CD4-positive, CD25-positive, alpha-beta regulatory T cell (primary cell): ENCODE measurements around the gene SSBP4. TPM values are rescaled to one million over a fixed set of nuclear protein-coding genes. Genes with fewer than 3 reads are reported as not detected.
A peak's percentile ranks its signal among the peaks of the same experiment; 100 is the strongest.

Source experiments
- ATAC-seq, 2 donors: fragments of 150-1000 bp; cut with Tn5 transposase; one replicate each; pipeline ENCODE4 v1.10.0; 2021; ENCODE audit warnings: low read depth in 2 of 2, moderate number of reproducible peaks in 2 of 2, moderate library complexity in 1 of 2
- DNase-seq, 3 donors: peaks; one replicate each; pipeline versions ENCODE4 v3.0.0 to v3.0.0-alpha.2; 2012 to 2022; ENCODE audit warnings: mixed read lengths in 1 of 3
- H3K27ac ChIP-seq: one replicate; pipeline ENCODE4 v1.7.0; 2013; ENCODE audit warnings: mild to moderate bottlenecking, low read length; ENCODE audit not compliant: insufficient read depth, poor library complexity, severe bottlenecking
- H3K27me3 ChIP-seq: one replicate; pipeline ENCODE4 v1.7.0; 2013; ENCODE audit warnings: low read length; ENCODE audit not compliant: control insufficient read depth, insufficient read depth
- H3K36me3 ChIP-seq: one replicate; pipeline ENCODE4 v1.7.0; 2013; ENCODE audit warnings: mild to moderate bottlenecking, low read length, moderate library complexity; ENCODE audit not compliant: control insufficient read depth, insufficient read depth
- H3K4me1 ChIP-seq: 2 replicates; pipeline ENCODE4 v1.7.0; 2013; ENCODE audit warnings: mild to moderate bottlenecking, low read length; ENCODE audit not compliant: insufficient read depth, control insufficient read depth, poor library complexity, severe bottlenecking
- H3K4me3 ChIP-seq: one replicate; pipeline ENCODE4 v1.7.0; 2013; ENCODE audit warnings: low read depth, mild to moderate bottlenecking, low read length, moderate library complexity
- H3K9me3 ChIP-seq, 2 experiments: 1 replicate in 1 of 2; 2 replicates in 1 of 2; pipeline ENCODE4 v1.7.0; 2013; ENCODE audit warnings: low read length in 2 of 2, mild to moderate bottlenecking in 1 of 2, moderate library complexity in 1 of 2; ENCODE audit not compliant: control insufficient read depth in 2 of 2
- H3K27ac Mint-ChIP-seq, 3 donors: one replicate each; pipeline ENCODE4 v1.8.0; 2020 to 2022; ENCODE audit warnings: mild to moderate bottlenecking in 3 of 3, mixed read lengths in 3 of 3, moderate library complexity in 2 of 3
- H3K27me3 Mint-ChIP-seq: one replicate; pipeline ENCODE4 v1.8.0; 2022; ENCODE audit warnings: mild to moderate bottlenecking, mixed read lengths
- H3K36me3 Mint-ChIP-seq: one replicate; pipeline ENCODE4 v1.8.0; 2020; ENCODE audit warnings: mixed read lengths
- H3K4me1 Mint-ChIP-seq, 4 donors: one replicate each; pipeline ENCODE4 v1.8.0; 2020 to 2022; ENCODE audit warnings: mixed read lengths in 4 of 4, mild to moderate bottlenecking in 1 of 4
- H3K4me3 Mint-ChIP-seq, 4 donors: one replicate each; pipeline ENCODE4 v1.8.0; 2020 to 2022; ENCODE audit warnings: mild to moderate bottlenecking in 4 of 4, mixed read lengths in 4 of 4, moderate library complexity in 3 of 4
- H3K9me3 Mint-ChIP-seq, 7 donors: one replicate each; pipeline ENCODE4 v1.8.0; 2020 to 2022; ENCODE audit warnings: mixed read lengths in 7 of 7, mild to moderate bottlenecking in 3 of 7, moderate library complexity in 2 of 7
- polyA plus RNA-seq, 4 donors: library from polyadenylated mRNA; unstranded; fragments of 300-500 nt; fragmentation: Illumina TruSeq; gene quantifications; one replicate each; pipeline ENCODE4 v1.2.3, GENCODE V29; 2021
- total RNA-seq: library from RNA; stranded (reverse); gene quantifications from one replicate; pipeline ENCODE4 v1.2.3, GENCODE V29; 2022

SSBP4 gene
- total and polyA plus RNA-seq, 5 donors from 2014 or later, result 47.3 to 97.9 (median 82.3) TPM

DNA sequence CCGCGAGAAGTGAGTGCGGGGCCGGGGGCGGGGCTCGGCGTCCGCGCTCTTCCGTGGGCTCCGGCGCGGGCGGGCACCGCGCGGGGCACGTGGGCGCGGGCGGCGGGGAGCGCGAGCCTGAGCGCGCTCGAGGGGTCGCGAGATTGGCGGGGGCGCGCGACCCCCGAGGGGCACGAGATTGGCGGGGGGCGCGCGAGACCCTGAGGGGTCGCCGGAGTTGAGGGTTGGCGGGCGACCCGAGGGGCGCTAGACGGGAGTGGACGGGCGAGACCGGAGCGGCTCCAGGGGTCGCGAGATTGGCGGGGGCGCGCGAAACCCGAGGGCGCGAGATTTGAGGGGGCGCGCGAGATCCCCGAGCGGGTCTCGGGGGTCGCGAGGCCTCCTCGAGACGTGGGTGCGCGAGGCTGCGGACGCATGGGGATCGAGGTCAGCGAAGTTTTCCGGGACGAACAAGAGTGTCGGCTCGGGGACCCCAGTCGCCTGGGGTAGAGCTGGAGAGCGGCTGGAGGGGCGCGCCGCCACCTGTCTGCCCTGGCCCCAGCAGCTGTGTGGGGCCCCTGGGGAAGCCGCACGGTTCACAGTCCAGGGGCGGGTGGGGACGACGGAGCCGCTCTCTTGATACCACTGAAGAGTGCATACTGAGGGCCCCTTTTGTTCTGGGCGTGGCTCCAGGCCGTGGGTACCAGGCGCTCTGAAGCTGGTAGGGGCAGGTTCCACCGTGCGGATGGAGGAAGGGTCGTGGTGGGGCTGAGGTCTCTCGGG lies 682 bp downstream of the SSBP4 start:
- H3K27ac ChIP-seq, result peak overlapping the region; percentile 60

DNA sequence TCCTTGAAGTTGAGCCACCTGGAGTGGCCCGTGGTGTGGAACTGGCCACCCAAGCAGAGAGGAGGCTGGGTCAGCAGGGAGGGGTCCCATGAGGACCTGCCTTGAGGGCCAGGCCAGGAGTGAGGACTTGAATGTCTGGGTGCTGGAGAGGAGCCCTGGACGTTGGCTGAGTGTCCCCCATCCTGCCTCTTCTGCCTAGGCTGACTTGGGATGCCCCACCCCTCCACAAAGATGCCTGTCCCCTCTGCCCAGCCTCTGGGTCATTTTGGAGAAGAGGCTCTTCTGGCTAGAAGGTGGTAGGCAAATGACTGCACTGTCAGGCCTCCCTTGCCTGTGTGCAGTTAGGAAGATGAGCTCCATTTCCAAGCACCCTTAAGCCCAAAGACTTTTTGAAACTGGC lies 1.7 kb downstream of the SSBP4 start:
- no peaks in the 10 kb centered on the region for H3K36me3 ChIP-seq
- H3K4me3 ChIP-seq, result peak overlapping the region; percentile 11
- Mint-ChIP-seq H3K4me3 (peak overlapping the region; percentile 88 to 96 (median 92)), H3K27ac (peak overlapping the region in 2 of 3 donors; percentile 89 to 93), H3K4me1 (peaks cover 7 to 84% (median 44%) of the 10 kb centered on the region in 4 donors), H3K36me3 (no peaks in the 10 kb centered on the region), H3K9me3 (peaks cover 0 to 1% (median 0%) of the 10 kb centered on the region in 7 donors), H3K27me3 (peaks cover 19% of the 10 kb centered on the region)
- H3K9me3 ChIP-seq, result no peaks in the 10 kb centered on the region
- peak overlapping the region; percentile 69 for H3K27ac ChIP-seq
- ATAC-seq (no peak), DNase-seq (no peak)
- H3K4me1 ChIP-seq, result peaks cover 93% of the 10 kb centered on the region
- no peaks in the 10 kb centered on the region for H3K27me3 ChIP-seq

More for the DNA sequence above, 682 bp downstream of the SSBP4 start:
- peaks cover 25% of the 10 kb centered on the region for H3K27me3 Mint-ChIP-seq
- peaks cover 94% of the 10 kb centered on the region for H3K4me1 ChIP-seq
- H3K4me3 ChIP-seq, result peak overlapping the region; percentile 19
- H3K9me3 Mint-ChIP-seq, result peaks cover 0 to 1% (median 0%) of the 10 kb centered on the region in 7 donors
- H3K4me1 Mint-ChIP-seq, result peaks cover 7 to 85% (median 41%) of the 10 kb centered on the region in 4 donors
- peak overlapping the region; percentile 88 to 96 (median 92) for H3K4me3 Mint-ChIP-seq
- H3K36me3 ChIP-seq, result no peaks in the 10 kb centered on the region
- H3K27me3 ChIP-seq, result no peaks in the 10 kb centered on the region
- DNase-seq (peak in 1 of 3 donors; percentile 56), ATAC-seq (peak in 1 of 2 donors; percentile 29)
- no peaks in the 10 kb centered on the region for H3K36me3 Mint-ChIP-seq
- H3K27ac Mint-ChIP-seq, result peak overlapping the region in 2 of 3 donors; percentile 89 to 93
- no peaks in the 10 kb centered on the region for H3K9me3 ChIP-seq

DNA sequence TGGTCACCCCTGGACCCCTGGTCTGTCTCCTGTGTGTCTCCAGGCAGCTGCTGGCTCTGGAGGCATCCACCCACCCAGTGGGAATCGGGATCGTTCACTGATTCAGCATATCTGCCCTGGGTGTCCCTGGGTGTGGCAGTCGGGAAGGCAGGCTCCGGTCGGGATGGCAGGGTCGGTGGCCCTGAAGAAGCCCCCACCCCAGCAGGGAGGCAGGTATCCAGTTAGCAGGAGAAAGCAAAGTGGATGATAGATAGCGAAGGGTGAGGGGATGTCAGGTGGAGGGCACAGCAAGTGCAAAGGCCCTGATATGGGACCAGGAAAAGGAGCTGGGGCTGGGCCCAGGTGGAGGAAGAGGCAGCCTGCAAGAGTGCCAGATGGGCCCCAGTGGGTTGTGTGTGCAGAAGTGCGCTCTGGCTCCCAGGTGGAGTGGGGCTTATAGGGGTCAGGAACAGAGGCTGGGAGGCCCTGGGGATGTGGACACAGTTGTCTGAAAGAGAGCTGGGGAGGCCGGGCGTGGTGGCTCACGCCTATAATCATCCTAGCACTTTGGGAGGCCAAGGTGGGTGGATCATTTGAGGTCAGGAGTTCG lies 2.3 kb downstream of the SSBP4 start:
- no peak for DNase-seq
- H3K4me1 Mint-ChIP-seq, result peaks cover 7 to 85% (median 44%) of the 10 kb centered on the region in 4 donors
- peak overlapping the region; percentile 84 to 96 (median 90) for H3K4me3 Mint-ChIP-seq
- Histone ChIP-seq H3K4me3 (no peak overlapping the region), H3K4me1 (peaks cover 89% of the 10 kb centered on the region), H3K36me3 (no peaks in the 10 kb centered on the region), H3K27me3 (no peaks in the 10 kb centered on the region), H3K9me3 (no peaks in the 10 kb centered on the region), H3K27ac (peak overlapping the region; percentile 69)
- peaks cover 0 to 1% (median 0%) of the 10 kb centered on the region in 7 donors for H3K9me3 Mint-ChIP-seq
- H3K36me3 Mint-ChIP-seq, result no peaks in the 10 kb centered on the region
- ATAC-seq, result no peak
- peak overlapping the region; percentile 69 to 98 (median 89) for H3K27ac Mint-ChIP-seq
- peaks cover 19% of the 10 kb centered on the region for H3K27me3 Mint-ChIP-seq

DNA sequence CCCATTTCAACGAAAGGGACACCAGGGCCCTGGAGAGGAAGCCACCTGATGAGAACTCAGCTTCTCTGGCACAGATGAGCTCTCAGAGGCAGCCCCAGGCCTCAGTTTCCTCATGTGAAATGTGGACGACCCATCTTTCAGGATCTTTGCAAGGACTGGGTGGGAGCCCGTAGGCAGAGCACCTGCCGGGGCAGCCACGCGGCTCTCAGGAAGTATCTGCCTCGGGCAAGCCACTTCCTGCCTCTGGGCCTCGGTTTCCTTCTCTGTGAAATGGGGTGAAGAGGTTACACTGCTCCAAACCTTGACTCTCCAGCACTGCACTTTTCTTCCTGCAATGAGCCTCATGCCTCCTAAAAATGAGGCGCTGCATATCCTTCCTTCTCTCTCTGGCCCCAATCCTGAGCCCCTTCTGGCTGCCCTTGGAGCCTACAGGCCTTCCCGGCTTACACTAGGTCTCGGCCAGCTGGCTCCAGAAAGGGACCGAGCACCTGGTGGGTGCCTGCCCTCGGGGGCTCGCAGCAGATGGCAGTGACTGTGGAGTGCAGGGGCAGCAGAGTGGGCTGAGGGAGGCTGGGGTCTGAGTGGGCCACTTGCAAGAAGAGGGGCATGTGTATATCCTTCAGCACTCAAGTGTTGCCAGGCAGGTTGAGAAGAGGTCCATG lies 3.5 kb downstream of the SSBP4 start:
- H3K27ac Mint-ChIP-seq, result peak overlapping the region; percentile 82 to 89 (median 87)
- no peaks in the 10 kb centered on the region for H3K36me3 Mint-ChIP-seq
- Histone ChIP-seq H3K9me3 (no peaks in the 10 kb centered on the region), H3K4me1 (peaks cover 78% of the 10 kb centered on the region), H3K4me3 (peak overlapping the region; percentile 51), H3K36me3 (no peaks in the 10 kb centered on the region), H3K27ac (peak overlapping the region; percentile 69), H3K27me3 (no peaks in the 10 kb centered on the region)
- ATAC-seq (peak; percentile 33 to 39), DNase-seq (peak in 2 of 3 donors; percentile 49 to 75)
- peaks cover 7 to 79% (median 40%) of the 10 kb centered on the region in 4 donors for H3K4me1 Mint-ChIP-seq
- H3K9me3 Mint-ChIP-seq, result peaks cover 0 to 1% (median 0%) of the 10 kb centered on the region in 7 donors
- peaks cover 13% of the 10 kb centered on the region for H3K27me3 Mint-ChIP-seq
- H3K4me3 Mint-ChIP-seq, result peak overlapping the region; percentile 82 to 96 (median 86)

DNA sequence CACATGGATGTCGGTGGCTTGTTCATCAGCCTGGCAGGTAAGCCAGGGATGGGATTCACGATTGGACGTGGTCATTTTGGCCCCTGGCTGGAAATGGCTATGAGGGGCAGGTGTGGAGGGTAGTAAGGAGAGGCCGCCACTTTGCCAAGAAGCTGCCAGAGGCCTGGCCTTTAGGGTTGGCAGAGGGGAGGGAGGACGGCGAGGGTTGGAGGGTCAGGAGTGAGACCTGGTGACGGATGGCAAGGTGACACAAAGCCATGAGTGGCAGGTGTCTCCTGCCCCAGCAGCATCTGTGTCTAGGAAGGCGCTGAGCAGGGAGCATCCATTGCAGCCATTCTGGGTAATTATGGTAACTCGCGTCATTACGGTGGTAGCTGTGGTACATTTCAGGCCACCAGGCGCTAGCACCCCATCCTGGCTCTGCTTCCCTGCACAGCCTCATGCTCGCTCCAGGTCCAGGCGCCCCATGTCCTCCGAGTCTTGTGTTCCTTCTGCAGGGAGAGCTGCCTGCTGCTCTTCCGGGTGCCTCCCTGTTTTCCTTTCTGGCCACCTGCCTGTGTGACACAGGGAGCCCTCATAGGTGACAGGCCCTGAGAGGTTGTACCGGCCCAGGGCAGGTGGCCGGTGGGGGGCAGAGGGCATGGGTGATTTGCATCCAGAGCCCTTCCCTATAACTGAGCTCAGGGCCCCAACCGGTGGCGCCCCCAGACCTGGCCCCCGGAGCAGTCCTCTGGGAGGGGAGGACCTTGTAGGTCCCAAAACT lies 4.2 kb downstream of the SSBP4 start:
- Histone ChIP-seq H3K4me1 (peaks cover 75% of the 10 kb centered on the region), H3K27ac (peak overlapping the region; percentile 69), H3K36me3 (no peaks in the 10 kb centered on the region), H3K9me3 (no peaks in the 10 kb centered on the region), H3K4me3 (peak overlapping the region; percentile 51), H3K27me3 (no peaks in the 10 kb centered on the region)
- peak overlapping the region in 3 of 4 donors; percentile 84 to 96 (median 88) for H3K4me3 Mint-ChIP-seq
- DNase-seq, result no peak
- H3K4me1 Mint-ChIP-seq, result peaks cover 7 to 73% (median 36%) of the 10 kb centered on the region in 4 donors
- no peaks in the 10 kb centered on the region for H3K36me3 Mint-ChIP-seq
- ATAC-seq, result no peak
- no peaks in the 10 kb centered on the region for H3K9me3 Mint-ChIP-seq
- H3K27me3 Mint-ChIP-seq, result peaks cover 5% of the 10 kb centered on the region
- peak overlapping the region; percentile 82 to 89 (median 87) for H3K27ac Mint-ChIP-seq

DNA sequence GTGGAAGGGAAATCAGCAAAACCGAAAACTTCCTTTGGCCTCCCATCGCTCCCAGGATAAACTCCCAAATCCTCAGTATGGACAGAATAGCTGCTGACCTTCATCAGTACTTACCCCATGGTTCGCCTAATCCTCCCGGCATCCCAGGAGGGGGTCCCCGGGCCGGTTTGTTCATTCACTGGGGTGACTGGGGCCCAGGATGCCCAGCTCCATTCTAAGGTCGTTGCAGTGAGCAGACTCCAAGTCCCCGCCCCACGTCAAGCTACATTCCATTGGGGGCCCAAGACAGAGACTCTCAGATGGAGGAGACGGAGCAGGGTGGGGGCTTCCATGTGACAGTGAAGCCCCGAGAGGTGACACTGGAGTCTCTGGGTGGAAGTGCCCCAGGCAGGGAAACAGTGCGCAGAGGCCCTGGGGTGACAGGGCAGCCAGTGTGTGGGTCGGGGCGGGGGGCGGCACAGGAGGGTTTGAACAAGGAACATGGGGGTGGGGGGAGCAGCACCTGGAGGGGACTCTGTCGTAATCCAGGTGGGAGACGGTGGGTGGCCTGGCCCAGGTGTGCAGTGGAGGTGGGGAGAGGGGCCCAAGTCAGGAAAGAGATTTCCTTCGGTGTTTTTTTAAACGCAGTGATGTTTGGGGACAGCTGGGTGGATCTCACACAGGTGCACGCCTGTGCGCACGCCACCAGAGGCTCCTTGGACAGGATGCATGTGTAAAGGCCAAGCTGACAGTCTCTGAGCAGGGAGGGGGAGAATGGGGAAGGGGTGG lies 5.1 kb downstream of the SSBP4 start:
- Histone ChIP-seq H3K4me3 (no peak overlapping the region), H3K27ac (peak overlapping the region; percentile 69), H3K36me3 (no peaks in the 10 kb centered on the region), H3K4me1 (peaks cover 76% of the 10 kb centered on the region), H3K9me3 (no peaks in the 10 kb centered on the region), H3K27me3 (no peaks in the 10 kb centered on the region)
- DNase-seq, result no peak
- H3K27me3 Mint-ChIP-seq, result no peaks in the 10 kb centered on the region
- H3K4me1 Mint-ChIP-seq, result peaks cover 7 to 70% (median 31%) of the 10 kb centered on the region in 4 donors
- no peaks in the 10 kb centered on the region for H3K36me3 Mint-ChIP-seq
- no peaks in the 10 kb centered on the region for H3K9me3 Mint-ChIP-seq
- no peak for ATAC-seq
- H3K27ac Mint-ChIP-seq, result peak overlapping the region in 2 of 3 donors; percentile 59 to 60
- H3K4me3 Mint-ChIP-seq, result peak overlapping the region in 1 of 4 donors; percentile 96
